SIG-M5 treated with dmso at 0.1 percent for 504 hours (cell line): Measurements from ENCODE around the gene SPEM3.
"Not testable (repeated sequence)": the region's sequence is repeated elsewhere in the genome, so short reads cannot be mapped to it uniquely, and the experiment has no call there.

Experiments
- DNase-seq: peaks from one replicate; lab custom pipeline; 2025; ENCODE audit not compliant: unreplicated experiment; lab: John Stamatoyannopoulos, UW

Gene SPEM3

GRCh38 chr17:7468804-7469389 is 40.2 kb downstream of the SPEM3 start:
- DNase-seq = no peak

- not testable (repeated sequence) for DNase-seq
Observed at GRCh38 chr17:7469843-7470242, 41.2 kb downstream of the SPEM3 start.

- not testable (repeated sequence) for DNase-seq
Observed at GRCh38 chr17:7470457-7470973, 41.9 kb downstream of the SPEM3 start.

GRCh38 chr17:7471729-7472128 is 43.1 kb downstream of the SPEM3 start:
- DNase-seq = no peak

- DNase-seq = not testable (repeated sequence)
Observed at GRCh38 chr17:7474767-7475166, 46.1 kb downstream of the SPEM3 start.

GRCh38 chr17:7475764-7476422 is 47.2 kb downstream of the SPEM3 start:
- DNase-seq = no peak

- DNase-seq = no peak
Observed at GRCh38 chr17:7476494-7476893, 47.8 kb downstream of the SPEM3 start.

- no peak for DNase-seq
Observed at GRCh38 chr17:7476951-7477350, 48.3 kb downstream of the SPEM3 start.

GRCh38 chr17:7477392-7478275 is 49.0 kb downstream of the SPEM3 start:
- peak; percentile 39 for DNase-seq

GRCh38 chr17:7478276-7479212 is 49.9 kb downstream of the SPEM3 start:
- no peak for DNase-seq

GRCh38 chr17:7479213-7480088 is 50.8 kb downstream of the SPEM3 start, which contains the start of gene ZBTB4:
Gene ZBTB4, minus strand, starts transcription at chr17:7479631. Its CDS starts 12,830 bp downstream, at chr17:7466801.
- DNase-seq = peak; percentile 25

GRCh38 chr17:7480089-7480384 is 51.4 kb downstream of the SPEM3 start:
- no peak for DNase-seq

GRCh38 chr17:7481275-7481674 is 52.6 kb downstream of the SPEM3 start, which contains the start of gene SLC35G6:
Gene SLC35G6, plus strand, starts transcription at chr17:7481446. Its CDS starts 71 bp downstream, at chr17:7481517.
- not testable (repeated sequence) for DNase-seq

GRCh38 chr17:7481842-7482741 is 53.4 kb downstream of the SPEM3 start:
- not testable (repeated sequence) for DNase-seq
